ENCODE data around the gene INSYN2B. TPM values are rescaled to one million over a fixed set of nuclear protein-coding genes. Genes with fewer than 3 reads are reported as not detected.

INSYN2B gene
- total and polyA plus RNA-seq, 2 experiments from 2014 or later, result not detected

DNA sequence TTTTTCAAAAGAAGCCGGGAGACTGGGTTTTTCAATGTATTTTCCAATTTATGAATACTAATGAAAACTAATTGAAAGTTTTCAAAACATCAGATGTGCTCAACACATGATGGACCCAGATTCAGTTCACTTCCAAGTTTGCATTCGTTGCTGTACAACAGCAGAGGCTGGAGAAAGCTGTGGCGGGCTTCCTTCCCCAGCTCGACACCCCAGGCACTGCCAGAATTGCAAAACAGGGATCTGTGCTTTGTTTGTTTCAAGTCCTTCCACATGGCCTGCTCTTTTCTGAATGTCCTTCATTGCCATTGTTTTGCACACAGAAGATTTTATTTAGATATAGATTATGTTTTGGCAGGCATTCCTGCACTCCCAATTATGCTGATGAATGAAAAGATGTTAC, 30.3 kb upstream of the INSYN2B start:
- H3K9me2 ChIP-seq (ENCODE audit: insufficient read depth), result no peaks in the 10 kb centered on the region
- Mint-ChIP-seq H3K4me3 (no peak overlapping the region), H3K27me3 (ENCODE audit: insufficient read depth, low read depth, poor library complexity) (peaks cover 7% of the 10 kb centered on the region), H3K9me3 (peaks cover 7% of the 10 kb centered on the region; the same call in 1 of the 3 replicates), H3K27ac (no peak overlapping the region), H3K36me3 (ENCODE audit: low read depth) (no peaks in the 10 kb centered on the region; the same call in 2 of the 3 replicates), H3K4me1 (peaks cover 7% of the 10 kb centered on the region; the same call in 1 of the 3 replicates)
- no peak for DNase-seq (ENCODE audit: low spot score)
- H3K27me3 ChIP-seq (ENCODE audit: insufficient read depth), result no peaks in the 10 kb centered on the region
- H2AFZ ChIP-seq, result no peak overlapping the region
- no peaks in the 10 kb centered on the region for H3K36me3 ChIP-seq (ENCODE audit: insufficient read depth)
- H3K27ac ChIP-seq (ENCODE audit: low read depth), result no peak overlapping the region
- TF ChIP-seq NANOG (IDR thresholded peaks at IDR 0.05; ENCODE audit: borderline replicate concordance), result no peak
- no peak for TF ChIP-seq ZNF331 (CRISPR knock-in tag; IDR thresholded peaks at IDR 0.05; ENCODE audit: low read depth)
- TF ChIP-seq EZH2 (IDR thresholded peaks at IDR 0.05; ENCODE audit: low read depth, unreplicated experiment), result no peak
- TF ChIP-seq, protein P1, sequence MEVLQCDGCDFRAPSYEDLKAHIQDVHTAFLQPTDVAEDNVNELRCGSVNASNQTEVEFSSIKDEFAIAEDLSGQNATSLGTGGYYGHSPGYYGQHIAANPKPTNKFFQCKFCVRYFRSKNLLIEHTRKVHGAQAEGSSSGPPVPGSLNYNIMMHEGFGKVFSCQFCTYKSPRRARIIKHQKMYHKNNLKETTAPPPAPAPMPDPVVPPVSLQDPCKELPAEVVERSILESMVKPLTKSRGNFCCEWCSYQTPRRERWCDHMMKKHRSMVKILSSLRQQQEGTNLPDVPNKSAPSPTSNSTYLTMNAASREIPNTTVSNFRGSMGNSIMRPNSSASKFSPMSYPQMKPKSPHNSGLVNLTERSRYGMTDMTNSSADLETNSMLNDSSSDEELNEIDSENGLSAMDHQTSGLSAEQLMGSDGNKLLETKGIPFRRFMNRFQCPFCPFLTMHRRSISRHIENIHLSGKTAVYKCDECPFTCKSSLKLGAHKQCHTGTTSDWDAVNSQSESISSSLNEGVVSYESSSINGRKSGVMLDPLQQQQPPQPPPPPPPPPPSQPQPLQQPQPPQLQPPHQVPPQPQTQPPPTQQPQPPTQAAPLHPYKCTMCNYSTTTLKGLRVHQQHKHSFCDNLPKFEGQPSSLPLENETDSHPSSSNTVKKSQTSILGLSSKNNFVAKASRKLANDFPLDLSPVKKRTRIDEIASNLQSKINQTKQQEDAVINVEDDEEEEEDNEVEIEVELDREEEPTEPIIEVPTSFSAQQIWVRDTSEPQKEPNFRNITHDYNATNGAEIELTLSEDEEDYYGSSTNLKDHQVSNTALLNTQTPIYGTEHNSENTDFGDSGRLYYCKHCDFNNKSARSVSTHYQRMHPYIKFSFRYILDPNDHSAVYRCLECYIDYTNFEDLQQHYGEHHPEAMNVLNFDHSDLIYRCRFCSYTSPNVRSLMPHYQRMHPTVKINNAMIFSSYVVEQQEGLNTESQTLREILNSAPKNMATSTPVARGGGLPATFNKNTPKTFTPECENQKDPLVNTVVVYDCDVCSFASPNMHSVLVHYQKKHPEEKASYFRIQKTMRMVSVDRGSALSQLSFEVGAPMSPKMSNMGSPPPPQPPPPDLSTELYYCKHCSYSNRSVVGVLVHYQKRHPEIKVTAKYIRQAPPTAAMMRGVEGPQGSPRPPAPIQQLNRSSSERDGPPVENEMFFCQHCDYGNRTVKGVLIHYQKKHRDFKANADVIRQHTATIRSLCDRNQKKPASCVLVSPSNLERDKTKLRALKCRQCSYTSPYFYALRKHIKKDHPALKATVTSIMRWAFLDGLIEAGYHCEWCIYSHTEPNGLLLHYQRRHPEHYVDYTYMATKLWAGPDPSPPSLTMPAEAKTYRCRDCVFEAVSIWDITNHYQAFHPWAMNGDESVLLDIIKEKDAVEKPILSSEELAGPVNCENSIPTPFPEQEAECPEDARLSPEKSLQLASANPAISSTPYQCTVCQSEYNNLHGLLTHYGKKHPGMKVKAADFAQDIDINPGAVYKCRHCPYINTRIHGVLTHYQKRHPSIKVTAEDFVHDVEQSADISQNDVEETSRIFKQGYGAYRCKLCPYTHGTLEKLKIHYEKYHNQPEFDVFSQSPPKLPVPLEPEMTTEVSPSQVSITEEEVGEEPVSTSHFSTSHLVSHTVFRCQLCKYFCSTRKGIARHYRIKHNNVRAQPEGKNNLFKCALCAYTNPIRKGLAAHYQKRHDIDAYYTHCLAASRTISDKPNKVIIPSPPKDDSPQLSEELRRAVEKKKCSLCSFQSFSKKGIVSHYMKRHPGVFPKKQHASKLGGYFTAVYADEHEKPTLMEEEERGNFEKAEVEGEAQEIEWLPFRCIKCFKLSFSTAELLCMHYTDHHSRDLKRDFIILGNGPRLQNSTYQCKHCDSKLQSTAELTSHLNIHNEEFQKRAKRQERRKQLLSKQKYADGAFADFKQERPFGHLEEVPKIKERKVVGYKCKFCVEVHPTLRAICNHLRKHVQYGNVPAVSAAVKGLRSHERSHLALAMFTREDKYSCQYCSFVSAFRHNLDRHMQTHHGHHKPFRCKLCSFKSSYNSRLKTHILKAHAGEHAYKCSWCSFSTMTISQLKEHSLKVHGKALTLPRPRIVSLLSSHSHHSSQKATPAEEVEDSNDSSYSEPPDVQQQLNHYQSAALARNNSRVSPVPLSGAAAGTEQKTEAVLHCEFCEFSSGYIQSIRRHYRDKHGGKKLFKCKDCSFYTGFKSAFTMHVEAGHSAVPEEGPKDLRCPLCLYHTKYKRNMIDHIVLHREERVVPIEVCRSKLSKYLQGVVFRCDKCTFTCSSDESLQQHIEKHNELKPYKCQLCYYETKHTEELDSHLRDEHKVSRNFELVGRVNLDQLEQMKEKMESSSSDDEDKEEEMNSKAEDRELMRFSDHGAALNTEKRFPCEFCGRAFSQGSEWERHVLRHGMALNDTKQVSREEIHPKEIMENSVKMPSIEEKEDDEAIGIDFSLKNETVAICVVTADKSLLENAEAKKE (CRISPR knock-in tag; IDR thresholded peaks at IDR 0.05), result no peak
- TF ChIP-seq POLR2AphosphoS5 (IDR thresholded peaks at IDR 0.05; ENCODE audit: low read depth), result no peak
- TF ChIP-seq, protein P2, sequence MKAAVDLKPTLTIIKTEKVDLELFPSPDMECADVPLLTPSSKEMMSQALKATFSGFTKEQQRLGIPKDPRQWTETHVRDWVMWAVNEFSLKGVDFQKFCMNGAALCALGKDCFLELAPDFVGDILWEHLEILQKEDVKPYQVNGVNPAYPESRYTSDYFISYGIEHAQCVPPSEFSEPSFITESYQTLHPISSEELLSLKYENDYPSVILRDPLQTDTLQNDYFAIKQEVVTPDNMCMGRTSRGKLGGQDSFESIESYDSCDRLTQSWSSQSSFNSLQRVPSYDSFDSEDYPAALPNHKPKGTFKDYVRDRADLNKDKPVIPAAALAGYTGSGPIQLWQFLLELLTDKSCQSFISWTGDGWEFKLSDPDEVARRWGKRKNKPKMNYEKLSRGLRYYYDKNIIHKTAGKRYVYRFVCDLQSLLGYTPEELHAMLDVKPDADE (IDR thresholded peaks at IDR 0.05), result no peak
- TF ChIP-seq ZNF114 (CRISPR knock-in tag; IDR thresholded peaks at IDR 0.05), result no peak
- no peak for TF ChIP-seq CREB1 (CRISPR knock-in tag; IDR thresholded peaks at IDR 0.05; ENCODE audit: low read depth)
- no peak for TF ChIP-seq EZH2phosphoT487 (IDR thresholded peaks at IDR 0.05; ENCODE audit: unreplicated experiment)
- TF ChIP-seq, protein P3, sequence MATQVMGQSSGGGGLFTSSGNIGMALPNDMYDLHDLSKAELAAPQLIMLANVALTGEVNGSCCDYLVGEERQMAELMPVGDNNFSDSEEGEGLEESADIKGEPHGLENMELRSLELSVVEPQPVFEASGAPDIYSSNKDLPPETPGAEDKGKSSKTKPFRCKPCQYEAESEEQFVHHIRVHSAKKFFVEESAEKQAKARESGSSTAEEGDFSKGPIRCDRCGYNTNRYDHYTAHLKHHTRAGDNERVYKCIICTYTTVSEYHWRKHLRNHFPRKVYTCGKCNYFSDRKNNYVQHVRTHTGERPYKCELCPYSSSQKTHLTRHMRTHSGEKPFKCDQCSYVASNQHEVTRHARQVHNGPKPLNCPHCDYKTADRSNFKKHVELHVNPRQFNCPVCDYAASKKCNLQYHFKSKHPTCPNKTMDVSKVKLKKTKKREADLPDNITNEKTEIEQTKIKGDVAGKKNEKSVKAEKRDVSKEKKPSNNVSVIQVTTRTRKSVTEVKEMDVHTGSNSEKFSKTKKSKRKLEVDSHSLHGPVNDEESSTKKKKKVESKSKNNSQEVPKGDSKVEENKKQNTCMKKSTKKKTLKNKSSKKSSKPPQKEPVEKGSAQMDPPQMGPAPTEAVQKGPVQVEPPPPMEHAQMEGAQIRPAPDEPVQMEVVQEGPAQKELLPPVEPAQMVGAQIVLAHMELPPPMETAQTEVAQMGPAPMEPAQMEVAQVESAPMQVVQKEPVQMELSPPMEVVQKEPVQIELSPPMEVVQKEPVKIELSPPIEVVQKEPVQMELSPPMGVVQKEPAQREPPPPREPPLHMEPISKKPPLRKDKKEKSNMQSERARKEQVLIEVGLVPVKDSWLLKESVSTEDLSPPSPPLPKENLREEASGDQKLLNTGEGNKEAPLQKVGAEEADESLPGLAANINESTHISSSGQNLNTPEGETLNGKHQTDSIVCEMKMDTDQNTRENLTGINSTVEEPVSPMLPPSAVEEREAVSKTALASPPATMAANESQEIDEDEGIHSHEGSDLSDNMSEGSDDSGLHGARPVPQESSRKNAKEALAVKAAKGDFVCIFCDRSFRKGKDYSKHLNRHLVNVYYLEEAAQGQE (IDR thresholded peaks at IDR 0.05; ENCODE audit: unreplicated experiment), result no peak
- TF ChIP-seq, protein P4, sequence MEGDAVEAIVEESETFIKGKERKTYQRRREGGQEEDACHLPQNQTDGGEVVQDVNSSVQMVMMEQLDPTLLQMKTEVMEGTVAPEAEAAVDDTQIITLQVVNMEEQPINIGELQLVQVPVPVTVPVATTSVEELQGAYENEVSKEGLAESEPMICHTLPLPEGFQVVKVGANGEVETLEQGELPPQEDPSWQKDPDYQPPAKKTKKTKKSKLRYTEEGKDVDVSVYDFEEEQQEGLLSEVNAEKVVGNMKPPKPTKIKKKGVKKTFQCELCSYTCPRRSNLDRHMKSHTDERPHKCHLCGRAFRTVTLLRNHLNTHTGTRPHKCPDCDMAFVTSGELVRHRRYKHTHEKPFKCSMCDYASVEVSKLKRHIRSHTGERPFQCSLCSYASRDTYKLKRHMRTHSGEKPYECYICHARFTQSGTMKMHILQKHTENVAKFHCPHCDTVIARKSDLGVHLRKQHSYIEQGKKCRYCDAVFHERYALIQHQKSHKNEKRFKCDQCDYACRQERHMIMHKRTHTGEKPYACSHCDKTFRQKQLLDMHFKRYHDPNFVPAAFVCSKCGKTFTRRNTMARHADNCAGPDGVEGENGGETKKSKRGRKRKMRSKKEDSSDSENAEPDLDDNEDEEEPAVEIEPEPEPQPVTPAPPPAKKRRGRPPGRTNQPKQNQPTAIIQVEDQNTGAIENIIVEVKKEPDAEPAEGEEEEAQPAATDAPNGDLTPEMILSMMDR (conservative IDR thresholded peaks at IDR 0.05; ENCODE audit: low read depth in 2 of 2), result no peak
- H3K4me3 ChIP-seq, result no peak overlapping the region
- no peaks in the 10 kb centered on the region for H3F3A ChIP-seq (replicated peaks; ENCODE audit: low read depth)
- no peak for ATAC-seq
- no peaks in the 10 kb centered on the region for H3K4me1 ChIP-seq (ENCODE audit: insufficient read depth)
- no peak overlapping the region for H3K4me2 ChIP-seq
- H3K79me2 ChIP-seq (replicated peaks; ENCODE audit: insufficient read depth), result no peaks in the 10 kb centered on the region
- no peaks in the 10 kb centered on the region for H4K20me1 ChIP-seq (replicated peaks; ENCODE audit: insufficient read depth)
